ENCODE data around the gene TIMP3.

GRCh38 chr22:32897400-32897799, 95.9 kb downstream of the TIMP3 start:
- TF ChIP-seq CTCF (IDR thresholded peaks at IDR 0.05; ENCODE audit: borderline replicate concordance, extremely low read depth, low read length, poor library complexity, severe bottlenecking) (no peak), EZH2 (IDR thresholded peaks at IDR 0.05; ENCODE audit: borderline replicate concordance, low read depth, low read length, severe bottlenecking) (no peak)
